ENCODE results near the gene OR2AG2.

OR2AG2 gene

DNA sequence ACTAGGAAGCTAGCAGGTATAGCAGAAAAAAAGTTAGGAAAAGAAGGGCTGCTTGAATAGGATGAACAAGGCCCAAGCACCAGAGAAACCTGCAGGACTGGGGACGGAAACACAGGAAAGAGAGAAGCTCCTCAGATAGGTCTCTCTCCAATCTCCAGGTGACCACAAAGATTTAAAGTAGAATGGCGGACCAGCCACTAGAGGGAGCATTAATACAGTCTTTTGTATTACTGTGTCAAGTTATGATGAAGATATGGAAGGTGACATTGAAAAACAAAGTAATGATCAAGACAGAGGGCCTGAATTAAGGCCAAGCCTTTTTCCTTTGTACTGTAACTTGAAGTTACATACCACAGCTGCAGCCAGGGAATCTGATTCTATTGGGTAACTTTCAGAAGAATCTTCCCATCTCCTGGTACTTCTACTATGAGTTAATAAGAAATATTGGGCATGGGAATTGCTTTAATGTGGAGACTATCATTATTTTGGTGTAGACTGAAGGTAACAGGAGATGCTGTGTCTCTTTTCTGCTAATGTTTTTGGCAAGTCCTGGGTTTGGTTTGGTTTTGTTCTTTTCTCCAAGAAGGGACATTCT, 33.8 kb downstream of the OR2AG2 start:
- peak; percentile 4 for DNase-seq

DNA sequence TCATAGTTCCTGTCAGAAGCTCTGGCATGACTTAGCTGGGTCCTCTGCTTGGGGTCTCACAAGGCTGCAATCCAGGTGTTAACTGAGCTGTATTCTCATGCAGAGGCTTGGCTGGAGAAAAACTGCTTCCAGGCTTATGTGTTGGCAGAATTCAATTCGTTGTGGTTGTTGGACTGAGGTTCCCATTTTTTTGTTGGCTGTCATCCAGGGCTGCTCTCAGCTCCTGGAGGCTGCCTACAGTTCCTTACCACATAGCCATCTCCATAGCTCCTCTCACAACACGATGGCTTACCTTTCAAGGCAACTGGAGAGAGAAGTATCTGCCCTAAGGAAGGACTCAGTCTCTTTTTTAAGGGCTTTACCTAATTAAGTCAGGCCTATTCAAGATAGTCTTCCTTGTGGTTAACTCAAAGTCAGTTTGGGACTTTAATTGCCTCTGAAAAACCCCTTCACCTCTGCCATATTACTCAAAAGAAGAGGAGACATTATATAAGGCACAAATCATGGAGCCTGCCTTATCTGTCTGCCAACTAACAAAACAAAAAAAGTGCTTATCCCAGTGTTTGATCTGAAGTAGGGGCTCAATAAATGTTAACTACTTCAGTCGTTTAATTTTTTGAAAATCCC, 35.2 kb downstream of the OR2AG2 start:
- no peak for DNase-seq

DNA sequence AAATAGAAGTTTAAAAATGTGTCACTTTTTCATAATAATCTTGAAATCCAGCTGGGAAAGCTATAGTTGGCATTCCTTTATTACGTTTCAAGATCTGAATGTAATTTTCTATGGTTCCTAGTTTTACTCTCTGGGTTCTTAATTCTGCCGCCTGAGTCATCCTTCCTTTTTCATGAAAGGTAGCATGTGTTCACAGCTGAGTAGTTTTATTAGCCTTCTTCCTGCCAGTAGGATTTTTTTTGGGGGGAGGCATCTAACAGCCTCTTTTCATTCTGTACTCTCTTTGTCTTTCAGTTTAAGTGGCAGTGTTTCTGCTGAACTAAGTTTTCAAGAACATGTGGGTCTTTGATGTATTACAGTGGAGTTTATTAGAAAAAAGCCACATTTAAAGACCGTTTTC, 36.5 kb downstream of the OR2AG2 start:
- no peak for DNase-seq

DNA sequence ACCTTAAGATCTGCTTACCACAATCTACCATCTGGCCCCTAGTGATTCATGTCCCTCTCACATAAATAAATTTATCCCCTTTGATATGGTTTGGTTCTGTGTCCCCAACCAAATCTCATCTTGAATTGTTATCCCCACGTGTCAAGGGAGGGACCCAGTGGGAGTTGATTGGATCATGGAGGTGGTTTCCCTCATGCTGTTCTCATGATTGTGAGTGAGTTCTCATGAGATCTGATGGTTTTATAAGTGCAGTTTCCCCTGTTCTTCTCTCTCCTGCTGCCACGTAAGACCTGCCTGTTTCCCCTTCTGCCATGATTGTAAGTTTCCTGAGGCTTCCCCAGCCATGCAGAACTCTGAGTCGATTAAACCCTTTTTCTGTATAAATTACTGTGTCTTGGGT, 37.2 kb downstream of the OR2AG2 start:
- no peak for DNase-seq

DNA sequence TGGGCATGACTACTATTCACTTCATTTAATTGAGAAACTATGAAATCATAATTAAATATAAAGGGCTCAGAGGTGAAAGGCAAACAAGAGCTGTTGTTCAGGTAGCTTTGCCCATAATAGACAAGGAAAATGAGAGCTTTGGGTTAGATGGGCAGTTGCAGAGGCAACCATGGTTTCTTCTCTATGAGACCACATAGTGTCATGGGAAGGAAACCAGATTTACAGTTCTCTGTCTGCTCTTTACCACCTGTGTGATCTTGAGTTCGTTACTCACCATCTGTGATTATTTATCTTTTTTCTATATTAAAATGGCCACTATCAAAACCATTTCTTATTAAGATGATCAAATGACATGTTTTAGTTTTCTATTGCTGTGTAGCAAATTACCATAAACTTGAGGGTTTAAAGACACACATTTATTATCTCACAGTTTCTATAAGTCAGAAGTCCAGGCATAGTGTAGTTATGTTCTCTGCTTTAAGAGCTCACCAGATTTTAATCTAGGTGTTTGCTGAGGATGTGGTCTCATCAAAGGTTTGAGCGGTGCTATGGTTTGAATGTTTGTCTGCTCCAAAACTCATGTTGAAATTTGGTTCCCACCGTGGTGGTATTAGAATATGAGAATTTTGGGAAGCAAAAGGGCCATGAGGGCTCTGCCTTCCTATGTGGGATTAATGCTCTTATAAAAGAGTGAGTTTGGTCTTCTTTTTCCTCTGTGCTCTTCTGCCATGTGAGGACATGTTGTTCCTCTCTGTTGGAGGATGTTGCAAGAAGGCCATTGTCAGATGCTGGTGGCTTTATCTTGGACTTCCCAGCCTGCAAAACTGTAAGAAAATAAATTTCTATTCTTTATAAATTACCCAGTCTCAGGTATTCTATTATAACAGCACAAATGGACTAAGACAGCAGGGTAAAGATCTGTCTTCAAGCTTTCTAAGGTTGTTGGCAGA, 38.2 kb downstream of the OR2AG2 start:
- DNase-seq = no peak

DNA sequence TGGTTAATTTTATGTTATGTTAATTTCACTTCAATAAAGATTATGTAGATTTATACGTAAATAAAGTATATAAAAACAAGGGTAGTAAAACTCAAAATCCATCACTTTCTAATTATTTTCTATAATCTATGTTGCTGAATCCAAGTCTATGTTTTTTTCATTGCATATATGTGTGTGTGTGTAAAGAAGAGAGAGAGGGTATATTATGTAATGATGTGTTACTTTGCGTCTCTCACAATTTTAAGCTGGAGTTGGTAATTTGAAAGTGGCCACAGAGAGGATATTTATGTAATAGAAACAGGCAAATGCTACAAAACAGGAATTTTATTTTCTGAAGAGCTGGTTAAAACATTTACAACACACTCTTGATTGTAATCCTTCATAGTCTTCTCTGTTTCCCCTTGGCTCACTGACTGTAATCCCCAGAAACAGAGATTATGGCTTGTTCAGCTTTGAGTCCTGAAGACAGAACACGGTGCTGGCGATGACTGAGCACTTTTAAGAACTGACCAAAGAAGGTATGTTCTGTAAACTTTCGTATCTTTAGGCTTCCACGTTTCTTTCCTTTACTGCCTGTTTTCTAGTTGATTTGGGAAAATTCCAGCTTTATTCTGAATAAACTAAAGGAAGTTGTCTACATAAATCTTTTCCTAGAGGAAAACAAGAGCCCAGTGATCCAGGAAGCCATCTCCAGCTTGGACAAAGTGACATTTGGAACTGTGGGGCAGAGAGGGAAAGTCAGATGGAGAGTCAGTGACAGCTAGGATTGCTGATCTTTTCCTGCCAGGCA, 43.6 kb downstream of the OR2AG2 start:
- no peak for DNase-seq

DNA sequence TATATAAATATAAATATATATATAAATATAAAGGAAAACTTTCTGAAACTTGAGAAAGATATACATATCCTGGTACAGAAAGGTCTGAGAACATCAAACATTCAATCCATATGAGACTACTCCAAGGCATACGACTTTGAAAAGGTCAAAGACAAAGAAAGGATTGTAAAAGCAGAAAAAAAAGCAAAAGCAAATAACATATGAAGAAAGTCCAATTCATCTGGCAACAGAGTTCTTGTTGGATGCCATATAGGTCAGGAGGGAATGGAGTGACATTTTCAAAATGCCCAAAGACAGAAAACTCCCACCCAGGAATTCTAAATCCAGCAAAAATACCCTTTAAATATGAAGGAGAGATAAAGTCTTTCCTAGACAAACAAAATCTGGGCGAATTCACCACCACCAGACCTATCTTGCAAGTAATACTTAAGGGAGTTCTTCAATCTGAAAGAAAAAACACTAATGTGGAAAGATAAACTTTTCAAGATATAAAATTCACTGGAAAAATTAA, 46.3 kb downstream of the OR2AG2 start:
- DNase-seq = no peak

DNA sequence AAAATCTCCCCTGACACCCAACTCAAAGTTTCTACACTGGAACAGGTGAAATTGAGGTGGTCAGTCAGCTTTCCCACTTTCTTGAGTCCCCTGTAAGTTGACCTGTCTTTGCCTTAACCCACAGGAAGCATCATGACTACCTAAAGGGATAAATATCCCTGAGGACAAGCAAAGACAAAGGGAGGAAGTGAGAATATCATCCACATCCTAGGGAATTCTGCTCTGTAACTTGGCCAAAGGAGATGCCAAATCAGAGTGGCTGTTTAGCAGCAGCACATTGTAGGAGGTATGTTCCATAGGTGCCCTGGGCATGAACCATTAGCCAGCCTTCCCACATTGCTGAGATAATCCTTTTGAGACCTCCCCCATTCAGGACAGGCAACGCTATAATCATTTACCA, 47.8 kb downstream of the OR2AG2 start:
- DNase-seq = no peak

DNA sequence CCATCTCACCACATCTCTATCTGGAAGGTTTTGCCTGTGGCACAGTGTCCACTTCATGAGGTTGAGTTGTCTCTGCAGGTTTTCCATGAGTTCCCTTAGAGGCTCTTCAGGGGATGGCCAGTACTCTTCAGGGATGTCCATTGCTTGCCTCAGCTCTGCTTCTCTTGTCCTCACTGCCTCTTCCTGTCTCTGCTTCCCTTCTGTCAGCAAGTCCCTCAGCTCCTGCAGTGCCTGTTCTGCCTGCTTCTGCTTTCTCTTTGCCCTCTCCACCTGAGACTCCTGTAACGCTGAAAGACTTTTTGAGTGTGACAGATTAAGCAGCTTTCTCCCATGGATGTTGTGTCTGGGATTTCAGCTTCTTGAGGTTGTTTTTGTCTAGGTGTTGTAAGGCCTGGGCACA, 50.4 kb downstream of the OR2AG2 start:
- DNase-seq = no peak

DNA sequence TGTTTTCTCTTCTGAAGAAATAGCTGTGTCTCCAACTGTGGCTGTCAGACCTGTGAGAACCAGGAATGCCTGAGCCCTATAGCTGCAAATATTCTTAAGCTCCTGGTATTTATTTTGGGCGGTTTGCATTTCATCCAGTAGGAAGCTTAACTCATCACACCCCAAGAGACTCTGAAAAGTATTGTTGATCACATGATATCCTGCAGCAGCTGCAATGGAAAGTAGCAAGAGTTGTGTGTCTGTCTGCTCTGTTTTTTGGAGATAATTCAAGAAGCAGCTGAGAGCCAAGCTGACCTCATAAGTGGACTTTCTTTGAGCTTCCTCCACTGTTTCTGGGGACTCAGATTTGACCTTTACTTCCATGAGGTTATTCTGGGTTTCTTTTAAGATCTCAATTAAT, 52.2 kb downstream of the OR2AG2 start:
- DNase-seq = no peak

DNA sequence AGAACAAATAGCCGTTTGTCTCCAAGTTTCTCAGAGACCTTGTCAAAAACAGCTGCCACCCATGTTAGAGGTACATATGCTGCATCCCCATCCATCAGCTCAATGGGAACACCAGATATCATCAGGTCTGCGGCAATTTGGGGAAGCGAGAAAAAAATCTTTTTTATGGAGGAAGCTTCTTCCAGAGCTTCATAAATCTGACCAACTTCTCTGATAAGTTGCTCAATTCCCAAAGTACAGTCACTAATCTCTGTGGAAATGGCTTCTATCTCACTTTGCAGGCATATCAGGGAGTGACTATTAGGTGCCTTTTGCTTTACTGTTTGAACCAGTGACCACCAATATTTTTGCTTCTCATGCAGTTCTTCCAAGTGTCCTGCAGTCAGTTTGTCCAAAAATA, 54.4 kb downstream of the OR2AG2 start:
- no peak for DNase-seq
